Measurements from ENCODE around the gene MACC1. TPM values are rescaled to one million over a fixed set of nuclear protein-coding genes. Genes with fewer than 3 reads are reported as not detected.

Gene MACC1
- total and polyA plus RNA-seq, 4 donors, result 0.02 to 1.0 (median 0.50) TPM

GRCh38 chr7:20222219-20222828 is 5.1 kb upstream of the MACC1 start:
- TF ChIP-seq REST (IDR thresholded peaks at IDR 0.05) (no peak), RAD21 (IDR thresholded peaks at IDR 0.05) (no peak), SP1 (IDR thresholded peaks at IDR 0.05) (no peak), EGR1 (IDR thresholded peaks at IDR 0.05; ENCODE audit: low read depth in 2 of 2) (no peak), YY1 (IDR thresholded peaks at IDR 0.05) (no peak), FOXA1 (IDR thresholded peaks at IDR 0.05) (no peak), MAX (IDR thresholded peaks at IDR 0.05) (no peak), NR2F2 (IDR thresholded peaks at IDR 0.05) (no peak), HNF4A (conservative IDR thresholded peaks at IDR 0.05) (no peak), CTCF (IDR thresholded peaks at IDR 0.05; ENCODE audit: low read depth, low read length, missing input control) (no peak), ATF3 (IDR thresholded peaks at IDR 0.05) (no peak), JUND (IDR thresholded peaks at IDR 0.05) (no peak), RXRA (IDR thresholded peaks at IDR 0.05) (no peak), FOXA2 (IDR thresholded peaks at IDR 0.05) (no peak), ZBTB33 (IDR thresholded peaks at IDR 0.05) (no peak), GABPA (IDR thresholded peaks at IDR 0.05 in 1 of 2, conservative IDR thresholded peaks at IDR 0.05 in 1 of 2) (no peak)

More at GRCh38 chr7:20222219-20222828, 5.1 kb upstream of the MACC1 start:
- no peak for DNase-seq (ENCODE audit: low spot score)
- Histone ChIP-seq H3K36me3 (ENCODE audit: control insufficient read depth in 4 of 4, insufficient read depth in 3 of 4, low read depth in 1 of 4, low read length in 3 of 4) (no peaks in the 10 kb centered on the region), H3K27me3 (ENCODE audit: control insufficient read depth in 4 of 4, insufficient read depth in 4 of 4, low read length in 3 of 4) (no peaks in the 10 kb centered on the region), H3K4me3 (ENCODE audit: low read depth in 1 of 3, low read length in 3 of 3) (no peak overlapping the region), H3K4me1 (ENCODE audit: control insufficient read depth in 4 of 4, insufficient read depth in 4 of 4, low read length in 3 of 4) (peaks cover 0 to 3% (median under 1%) of the 10 kb centered on the region in 4 donors), H3K27ac (ENCODE audit: low read depth in 1 of 2, low read length in 2 of 2) (no peak overlapping the region), H3K9me3 (ENCODE audit: control insufficient read depth in 4 of 4, low read length in 3 of 4) (no peaks in the 10 kb centered on the region), H3K9ac (ENCODE audit: low read depth in 1 of 2, low read length in 2 of 2) (no peak overlapping the region)
- 81% methylated on average over 7 of the region's 7 CpGs for WGBS

All from liver (tissue), 9 donors.